Thyroid gland (tissue), 4 donors: Measurements from ENCODE around the gene KLHL1. TPM values are rescaled to one million over a fixed set of nuclear protein-coding genes. Genes with fewer than 3 reads are reported as not detected.

Experiments
- DNase-seq, 2 donors: peaks; one replicate each; pipeline ENCODE4 v3.0.0-alpha.2; 2019
- H3K27ac ChIP-seq, 3 donors: fragments of 200-600 bp; sonication (generic); 1 replicate in 2 of 3; 2 replicates in 1 of 3; pipeline ENCODE4 v1.5.1; 2016 to 2019; ENCODE audit warnings: mild to moderate bottlenecking in 1 of 3, moderate library complexity in 1 of 3
- H3K27me3 ChIP-seq: fragments of 200-600 bp; sonication (generic); one replicate; pipeline ENCODE4 v1.5.1; 2019
- H3K36me3 ChIP-seq, 2 donors: fragments of 200-600 bp; sonication (generic); one replicate each; pipeline ENCODE4 v1.5.1; 2016 to 2019
- H3K4me1 ChIP-seq, 2 donors: fragments of 200-600 bp; sonication (generic); one replicate each; pipeline ENCODE4 v1.5.1; 2017 to 2019
- H3K4me3 ChIP-seq, 3 donors: fragments of 200-600 bp; sonication (generic); replicated peaks in 1 of 3; 1 replicate in 2 of 3; 2 replicates in 1 of 3; pipeline ENCODE4 v1.5.1; 2016; ENCODE audit warnings: mild to moderate bottlenecking in 1 of 3
- H3K9me3 ChIP-seq: fragments of 200-600 bp; sonication (generic); one replicate; pipeline ENCODE4 v1.5.1; 2017
- POLR2A ChIP-seq, 2 donors: fragments of 450-650 bp; IDR thresholded peaks; one replicate each; pipeline ENCODE4 v1.6.1; 2017; ENCODE audit warnings: antibody characterized with exemption in 2 of 2, mild to moderate bottlenecking in 2 of 2, moderate library complexity in 1 of 2
- WGBS, 2 donors: methylation state at CpG; one replicate each; pipeline ENCODE4 v1.1.5; 2017; 5-methylcytosine and 5-hydroxymethylcytosine counted together
- intact Hi-C: fragments of 100-400 bp; cut with DNase I; formaldehyde crosslinking; loops from one replicate; pipeline ENCODE4 v1.15.1; 2023
- total RNA-seq, 4 donors: library from RNA; depleted of rRNA; stranded (reverse); fragments of >200 nt; gene quantifications; one replicate each; pipeline ENCODE4 v1.2.3, GENCODE V29; 2016
- TF ChIP-seq, protein P1 (sequence below), 6 experiments: fragments of 200-600 bp in 3 of 6; fragments of 450-650 bp in 3 of 6; sonication (generic) in 3 of 6; IDR thresholded peaks; one replicate each; pipeline ENCODE4 v1.5.1; 2016 to 2019; ENCODE audit warnings: antibody characterized with exemption in 6 of 6, mild to moderate bottlenecking in 2 of 6, inconsistent platforms in 1 of 6, moderate library complexity in 1 of 6

The KLHL1 gene
- total RNA-seq, 4 donors from 2014 or later: not detected

DNA sequence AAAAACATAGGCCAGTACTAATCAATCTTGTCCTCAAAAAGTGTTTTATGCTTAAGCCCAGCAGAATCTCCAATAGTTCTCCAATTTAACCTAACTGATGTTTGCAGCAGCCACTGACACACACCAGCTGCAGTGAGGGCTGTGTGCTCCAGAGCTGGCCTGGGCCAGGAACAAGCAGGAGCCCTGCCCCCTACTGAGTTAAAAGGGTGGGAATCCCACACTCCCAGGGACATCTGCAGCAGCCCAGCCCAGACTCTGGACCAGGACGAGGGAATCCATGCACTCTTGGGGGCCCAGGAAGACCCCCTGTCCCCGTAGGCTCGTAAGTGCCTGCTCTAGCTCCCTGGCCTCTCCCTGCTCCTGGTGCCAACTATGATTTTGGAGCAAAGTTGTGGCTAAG is 92.1 kb downstream of the KLHL1 start:
- H3K36me3 ChIP-seq: no peaks in the 10 kb centered on the region
- WGBS, 2 donors: 100% methylated on average over 2 of the region's 3 CpGs; no CpG with 5 or more reads in 1 of the 2 donors
- no peaks in the 10 kb centered on the region for H3K27me3 ChIP-seq
- H3K4me3 ChIP-seq: no peak overlapping the region
- H3K27ac ChIP-seq: no peak overlapping the region
- no peaks in the 10 kb centered on the region for H3K4me1 ChIP-seq
- intact Hi-C loops: no loop called here
- DNase-seq: no peak
- TF ChIP-seq, protein P1, sequence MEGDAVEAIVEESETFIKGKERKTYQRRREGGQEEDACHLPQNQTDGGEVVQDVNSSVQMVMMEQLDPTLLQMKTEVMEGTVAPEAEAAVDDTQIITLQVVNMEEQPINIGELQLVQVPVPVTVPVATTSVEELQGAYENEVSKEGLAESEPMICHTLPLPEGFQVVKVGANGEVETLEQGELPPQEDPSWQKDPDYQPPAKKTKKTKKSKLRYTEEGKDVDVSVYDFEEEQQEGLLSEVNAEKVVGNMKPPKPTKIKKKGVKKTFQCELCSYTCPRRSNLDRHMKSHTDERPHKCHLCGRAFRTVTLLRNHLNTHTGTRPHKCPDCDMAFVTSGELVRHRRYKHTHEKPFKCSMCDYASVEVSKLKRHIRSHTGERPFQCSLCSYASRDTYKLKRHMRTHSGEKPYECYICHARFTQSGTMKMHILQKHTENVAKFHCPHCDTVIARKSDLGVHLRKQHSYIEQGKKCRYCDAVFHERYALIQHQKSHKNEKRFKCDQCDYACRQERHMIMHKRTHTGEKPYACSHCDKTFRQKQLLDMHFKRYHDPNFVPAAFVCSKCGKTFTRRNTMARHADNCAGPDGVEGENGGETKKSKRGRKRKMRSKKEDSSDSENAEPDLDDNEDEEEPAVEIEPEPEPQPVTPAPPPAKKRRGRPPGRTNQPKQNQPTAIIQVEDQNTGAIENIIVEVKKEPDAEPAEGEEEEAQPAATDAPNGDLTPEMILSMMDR (IDR thresholded peaks at IDR 0.05): no peak
- TF ChIP-seq POLR2A (IDR thresholded peaks at IDR 0.05): no peak
- no peaks in the 10 kb centered on the region for H3K9me3 ChIP-seq

DNA sequence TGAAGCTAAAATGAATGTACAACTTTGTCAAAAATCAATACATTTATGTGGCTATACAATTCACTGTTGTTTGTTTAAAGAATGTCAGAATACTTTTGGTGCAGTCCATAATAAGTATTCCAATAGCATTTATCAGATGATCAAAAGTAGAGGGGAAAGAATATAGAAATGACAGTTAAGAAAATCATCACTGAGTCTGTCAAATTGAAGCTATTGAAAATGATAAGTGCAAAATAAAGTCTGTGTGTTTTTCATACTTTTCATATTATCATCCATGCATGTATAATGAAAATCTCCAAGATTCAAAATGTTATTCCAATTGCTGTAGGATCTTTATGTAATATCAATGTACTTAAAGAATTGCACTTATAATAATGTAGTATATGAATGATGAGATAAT is 93.9 kb downstream of the KLHL1 start:
- DNase-seq: no peak
- Histone ChIP-seq H3K9me3 (no peaks in the 10 kb centered on the region), H3K4me3 (no peak overlapping the region), H3K27me3 (no peaks in the 10 kb centered on the region), H3K4me1 (no peaks in the 10 kb centered on the region), H3K27ac (no peak overlapping the region), H3K36me3 (no peaks in the 10 kb centered on the region)
- intact Hi-C loops: no loop called here
- TF ChIP-seq, protein P1 (IDR thresholded peaks at IDR 0.05): no peak
- TF ChIP-seq POLR2A (IDR thresholded peaks at IDR 0.05): no peak

DNA sequence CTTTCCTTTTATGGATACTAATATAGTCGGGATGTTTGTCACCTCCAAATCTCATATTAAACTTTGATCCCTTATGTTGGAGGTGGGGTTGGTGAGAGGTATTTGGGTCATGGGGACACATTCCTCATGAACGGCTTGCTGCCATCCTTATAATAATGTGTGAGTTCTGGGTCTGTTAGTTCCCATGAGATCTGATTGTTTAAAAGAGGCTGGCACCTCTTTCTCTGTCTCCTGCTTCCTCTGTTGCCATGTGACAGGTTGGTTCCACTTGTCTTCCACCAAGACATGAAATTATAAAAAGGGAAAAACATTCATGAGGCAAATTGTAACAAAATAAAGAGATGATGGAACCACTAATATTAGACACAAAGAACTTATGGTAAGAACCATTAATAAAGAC is 108.4 kb downstream of the KLHL1 start:
- 68 to 89% methylated on average over 2 of the region's 2 CpGs for WGBS, 2 donors
- intact Hi-C loops: no loop called here
- Histone ChIP-seq H3K9me3 (no peaks in the 10 kb centered on the region), H3K27me3 (no peaks in the 10 kb centered on the region), H3K4me1 (no peaks in the 10 kb centered on the region), H3K4me3 (no peak overlapping the region), H3K36me3 (no peaks in the 10 kb centered on the region), H3K27ac (no peak overlapping the region)
- no peak for DNase-seq
- TF ChIP-seq, protein P1 (IDR thresholded peaks at IDR 0.05): no peak
- TF ChIP-seq POLR2A (IDR thresholded peaks at IDR 0.05): no peak

DNA sequence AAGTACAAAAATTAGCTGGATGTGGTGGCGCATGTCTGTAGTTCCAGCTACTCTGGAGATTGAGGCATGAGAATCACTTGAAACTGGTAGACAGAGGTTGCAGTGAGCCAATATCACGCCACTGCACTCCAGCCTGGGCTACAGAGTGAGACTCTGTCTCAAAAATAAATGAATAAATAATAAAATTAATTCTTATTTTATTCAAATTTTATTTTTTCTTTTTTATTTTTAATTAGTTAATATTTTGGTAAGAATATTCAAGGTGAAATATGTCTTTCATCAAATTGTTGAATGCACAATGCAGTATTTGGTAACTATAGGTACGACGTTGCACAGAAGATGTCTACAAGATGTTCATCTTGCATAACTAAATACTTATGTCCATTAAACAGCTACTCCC is 111.2 kb downstream of the KLHL1 start:
- Histone ChIP-seq H3K36me3 (no peaks in the 10 kb centered on the region), H3K27ac (no peak overlapping the region), H3K27me3 (no peaks in the 10 kb centered on the region), H3K4me3 (no peak overlapping the region), H3K4me1 (no peaks in the 10 kb centered on the region), H3K9me3 (no peaks in the 10 kb centered on the region)
- WGBS, 2 donors: 93 to 97% methylated on average over 4 of the region's 4 CpGs
- no peak for DNase-seq
- TF ChIP-seq, protein P1 (IDR thresholded peaks at IDR 0.05): no peak
- no peak for TF ChIP-seq POLR2A (IDR thresholded peaks at IDR 0.05)
- intact Hi-C loops: no loop called here

DNA sequence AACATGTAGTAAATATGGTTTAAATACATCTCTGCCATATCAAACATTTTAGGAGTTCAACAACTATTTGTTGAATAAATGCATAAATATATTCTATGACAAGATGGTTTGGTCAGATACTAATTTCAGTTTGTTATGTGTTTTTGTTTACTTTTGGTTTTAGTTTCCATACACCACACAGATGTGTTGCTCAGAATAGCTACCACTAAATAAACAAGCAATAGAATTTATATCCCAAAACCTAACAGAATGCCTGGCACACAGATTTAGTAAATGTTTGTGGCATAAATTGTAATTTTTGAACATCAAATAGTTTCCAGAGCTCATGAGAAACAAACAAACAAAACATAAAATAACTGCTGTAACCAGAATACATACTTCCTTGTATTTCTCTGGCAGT is 127.5 kb downstream of the KLHL1 start:
- no peak for TF ChIP-seq POLR2A (IDR thresholded peaks at IDR 0.05)
- TF ChIP-seq, protein P1 (IDR thresholded peaks at IDR 0.05): no peak
- H3K4me1 ChIP-seq: no peaks in the 10 kb centered on the region
- no peak overlapping the region for H3K27ac ChIP-seq
- no peak overlapping the region for H3K4me3 ChIP-seq
- H3K36me3 ChIP-seq: no peaks in the 10 kb centered on the region
- no peak for DNase-seq
- H3K9me3 ChIP-seq: no peaks in the 10 kb centered on the region
- H3K27me3 ChIP-seq: no peaks in the 10 kb centered on the region
- intact Hi-C loops: no loop called here
